ENCODE results near the gene CMTM4.

CMTM4 gene

DNA sequence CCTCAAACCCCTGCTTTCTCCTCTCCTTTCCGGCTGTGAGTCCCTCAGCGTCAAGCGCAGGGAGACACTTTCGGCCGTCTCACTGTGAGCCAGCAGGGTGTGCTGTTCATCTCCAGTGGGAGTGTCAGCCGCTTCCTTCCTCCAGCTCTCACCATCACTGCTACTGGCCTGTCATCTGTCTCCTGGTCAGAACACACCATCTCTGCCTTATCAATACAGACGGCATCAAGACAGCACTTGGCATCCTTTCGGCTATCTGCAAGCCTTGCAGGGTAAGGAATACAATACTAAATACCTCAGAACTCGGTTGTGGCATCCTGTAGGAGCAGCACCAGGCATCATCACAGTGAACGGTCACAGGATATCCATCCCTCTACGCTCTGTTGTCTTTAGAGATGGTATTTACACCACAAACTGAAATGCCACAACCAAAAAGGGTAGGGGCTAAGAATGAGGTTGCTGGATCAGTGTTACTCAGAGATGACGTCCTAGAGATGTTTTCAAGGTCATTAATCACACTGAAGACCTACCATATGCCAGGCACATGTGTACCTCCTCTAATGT, 20.7 kb upstream of the CMTM4 start:
- no peak overlapping the region for H3K27ac ChIP-seq
- TF ChIP-seq, protein P1, sequence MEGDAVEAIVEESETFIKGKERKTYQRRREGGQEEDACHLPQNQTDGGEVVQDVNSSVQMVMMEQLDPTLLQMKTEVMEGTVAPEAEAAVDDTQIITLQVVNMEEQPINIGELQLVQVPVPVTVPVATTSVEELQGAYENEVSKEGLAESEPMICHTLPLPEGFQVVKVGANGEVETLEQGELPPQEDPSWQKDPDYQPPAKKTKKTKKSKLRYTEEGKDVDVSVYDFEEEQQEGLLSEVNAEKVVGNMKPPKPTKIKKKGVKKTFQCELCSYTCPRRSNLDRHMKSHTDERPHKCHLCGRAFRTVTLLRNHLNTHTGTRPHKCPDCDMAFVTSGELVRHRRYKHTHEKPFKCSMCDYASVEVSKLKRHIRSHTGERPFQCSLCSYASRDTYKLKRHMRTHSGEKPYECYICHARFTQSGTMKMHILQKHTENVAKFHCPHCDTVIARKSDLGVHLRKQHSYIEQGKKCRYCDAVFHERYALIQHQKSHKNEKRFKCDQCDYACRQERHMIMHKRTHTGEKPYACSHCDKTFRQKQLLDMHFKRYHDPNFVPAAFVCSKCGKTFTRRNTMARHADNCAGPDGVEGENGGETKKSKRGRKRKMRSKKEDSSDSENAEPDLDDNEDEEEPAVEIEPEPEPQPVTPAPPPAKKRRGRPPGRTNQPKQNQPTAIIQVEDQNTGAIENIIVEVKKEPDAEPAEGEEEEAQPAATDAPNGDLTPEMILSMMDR (conservative IDR thresholded peaks at IDR 0.05): no peak; the same call in 1 of the 2 replicates
- TF ChIP-seq ZFX (IDR thresholded peaks at IDR 0.05): no peak

DNA sequence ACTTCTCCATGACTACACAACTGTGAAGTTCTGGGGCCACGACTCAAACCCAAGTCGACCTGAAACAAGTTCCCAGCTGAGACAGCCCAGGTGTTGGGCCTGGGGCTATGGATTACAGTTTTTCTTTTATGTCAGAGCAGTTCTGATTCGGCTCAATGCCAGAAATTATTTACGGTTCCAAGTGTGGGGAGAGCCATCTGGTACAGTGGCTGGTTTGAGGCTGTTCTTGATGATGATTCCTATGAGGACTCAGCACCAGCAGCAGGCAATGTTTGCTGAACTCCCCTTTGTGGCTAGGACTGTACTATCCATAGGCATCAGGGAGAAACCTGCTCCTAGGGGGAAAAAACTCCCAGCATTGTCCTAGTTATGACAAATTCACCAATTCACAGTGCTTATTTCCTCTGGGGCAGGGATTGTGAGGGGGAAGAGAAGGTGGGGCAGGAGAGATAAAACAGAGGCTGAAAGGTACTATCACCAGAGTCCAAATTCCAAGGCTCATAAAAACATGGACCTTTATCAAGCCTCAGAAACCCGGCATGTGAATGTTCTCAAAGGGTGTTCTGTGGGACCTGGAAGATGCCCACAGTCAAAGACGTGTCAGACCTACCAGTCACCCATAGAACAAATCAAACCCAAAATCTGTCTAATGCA, 18.2 kb upstream of the CMTM4 start:
- TF ChIP-seq ZFX (IDR thresholded peaks at IDR 0.05): no peak
- TF ChIP-seq, protein P1 (conservative IDR thresholded peaks at IDR 0.05): no peak
- no peak overlapping the region for H3K27ac ChIP-seq

DNA sequence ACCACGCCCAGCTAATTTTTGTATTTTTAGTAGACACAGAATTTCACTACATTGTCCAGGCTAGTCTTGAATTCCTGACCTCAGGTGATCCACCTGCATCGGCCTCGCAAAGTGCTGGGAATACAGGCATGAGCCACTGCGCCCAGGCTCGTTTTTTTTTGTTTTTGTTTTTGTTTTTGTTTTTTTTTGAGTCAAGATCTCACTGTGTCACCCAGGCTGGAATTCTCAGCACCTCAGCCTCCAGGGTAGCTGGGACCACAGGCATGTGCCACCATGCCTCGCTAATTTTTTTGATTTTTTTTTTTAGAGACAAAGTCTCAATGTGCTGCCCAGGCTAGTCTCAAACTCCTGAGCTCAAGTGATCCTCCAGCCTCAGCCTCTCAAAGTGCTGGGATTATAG, 17.5 kb upstream of the CMTM4 start:
- TF ChIP-seq, protein P1 (conservative IDR thresholded peaks at IDR 0.05): no peak
- TF ChIP-seq ZFX (IDR thresholded peaks at IDR 0.05): no peak
- no peak overlapping the region for H3K27ac ChIP-seq

DNA sequence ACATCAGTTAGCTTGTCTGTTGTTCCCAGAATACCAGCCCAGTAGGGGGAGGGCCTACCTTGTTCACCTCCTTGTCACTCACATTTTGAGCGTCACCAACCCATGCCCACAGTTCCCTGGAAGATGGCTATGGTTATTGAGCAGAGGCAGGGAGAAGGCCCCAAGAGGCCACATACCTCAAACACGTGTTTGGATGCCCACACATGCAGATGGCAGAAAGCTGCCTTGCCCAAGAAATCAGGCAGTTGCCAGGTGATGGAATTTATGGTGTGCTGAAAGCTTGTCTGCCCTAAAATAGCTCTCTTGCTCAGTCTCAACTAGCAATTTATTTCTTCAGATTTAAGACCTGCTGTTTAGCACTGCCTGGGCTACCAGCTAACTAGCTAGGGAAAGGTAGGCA, 16.5 kb upstream of the CMTM4 start:
- no peak overlapping the region for H3K27ac ChIP-seq
- TF ChIP-seq, protein P1 (conservative IDR thresholded peaks at IDR 0.05): no peak
- TF ChIP-seq ZFX (IDR thresholded peaks at IDR 0.05): no peak

DNA sequence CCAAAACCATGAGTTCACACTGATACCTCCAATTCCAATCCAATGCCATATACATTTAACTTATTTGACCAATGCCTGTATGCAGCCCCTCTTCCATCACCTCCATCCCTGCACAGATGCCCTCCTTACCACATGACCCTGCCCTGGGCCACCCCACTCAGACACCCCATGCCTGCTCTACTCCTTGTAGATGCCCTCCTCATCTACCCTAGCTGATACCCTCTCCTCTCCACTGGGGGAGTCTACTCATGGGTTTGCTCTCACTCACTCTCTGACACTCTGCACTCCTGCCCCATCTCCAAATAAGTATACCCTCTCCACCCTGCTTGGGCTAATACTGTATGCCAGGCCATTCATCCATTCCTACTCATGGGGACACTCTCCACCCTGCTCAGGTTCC, 16.0 kb upstream of the CMTM4 start:
- no peak overlapping the region for H3K27ac ChIP-seq
- TF ChIP-seq, protein P1 (conservative IDR thresholded peaks at IDR 0.05): no peak
- TF ChIP-seq ZFX (IDR thresholded peaks at IDR 0.05): no peak

DNA sequence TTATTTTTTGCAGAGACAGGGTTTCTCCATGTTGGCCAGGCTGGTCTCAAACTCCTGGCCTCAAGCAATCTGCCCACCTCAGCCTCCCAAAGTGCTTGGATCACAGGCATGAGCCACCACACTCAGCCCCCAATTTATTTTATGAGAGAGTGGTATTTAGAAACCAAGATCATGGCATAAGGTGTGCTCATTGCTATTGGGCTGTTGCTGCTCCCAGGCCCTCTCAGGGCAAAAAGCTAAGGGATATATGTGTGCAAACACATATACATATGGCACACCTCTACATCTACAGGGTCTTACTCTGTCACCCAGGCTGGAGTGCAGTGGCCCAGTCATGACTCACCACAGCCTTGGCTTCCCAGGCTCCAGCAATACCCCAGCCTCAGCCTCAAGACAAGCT, 15.0 kb upstream of the CMTM4 start:
- TF ChIP-seq ZFX (IDR thresholded peaks at IDR 0.05): no peak
- TF ChIP-seq, protein P1 (conservative IDR thresholded peaks at IDR 0.05): no peak
- H3K27ac ChIP-seq: no peak overlapping the region

DNA sequence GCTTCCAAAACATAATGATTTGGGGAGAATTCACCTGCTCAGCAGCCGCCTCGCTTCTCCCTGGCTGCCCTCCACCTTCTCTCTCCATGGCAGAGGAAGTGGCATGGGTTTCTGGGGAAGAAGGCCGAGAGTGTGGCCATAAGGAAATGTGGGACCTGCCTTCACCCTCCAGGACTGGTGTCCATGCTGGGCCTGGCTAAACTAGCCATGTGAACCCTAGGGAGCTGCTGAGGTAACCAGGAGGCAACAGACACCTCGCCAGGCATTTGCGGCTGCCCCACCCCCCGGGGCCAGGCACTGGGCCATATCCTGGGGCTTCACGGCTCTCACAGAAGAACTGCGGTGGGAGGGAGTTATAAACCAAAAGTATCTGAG, 9.9 kb upstream of the CMTM4 start:
- TF ChIP-seq, protein P1 (conservative IDR thresholded peaks at IDR 0.05): no peak
- TF ChIP-seq ZFX (IDR thresholded peaks at IDR 0.05): no peak
- peak overlapping the region; percentile 51 for H3K27ac ChIP-seq
